Breast epithelium (tissue), 3 donors: Measurements from ENCODE around the gene ALX4.

ENCODE experiments used
- POLR2A ChIP-seq: fragments of 450-650 bp; IDR thresholded peaks from one replicate; pipeline ENCODE4 v1.6.1; 2016; ENCODE audit warnings: antibody characterized with exemption, mild to moderate bottlenecking, moderate library complexity
- POLR2AphosphoS5 ChIP-seq, 3 donors: sonication (generic); formaldehyde crosslinking; IDR thresholded peaks; one replicate each; pipeline ENCODE4 v1.6.1; 2017; ENCODE audit warnings: antibody characterized with exemption in 3 of 3
- TF ChIP-seq, protein P1 (sequence below), 3 donors: fragments of 450-650 bp; IDR thresholded peaks; one replicate each; pipeline ENCODE4 v1.5.1; 2016 to 2017; ENCODE audit warnings: antibody characterized with exemption in 3 of 3, mild to moderate bottlenecking in 3 of 3, moderate library complexity in 3 of 3

DNA sequence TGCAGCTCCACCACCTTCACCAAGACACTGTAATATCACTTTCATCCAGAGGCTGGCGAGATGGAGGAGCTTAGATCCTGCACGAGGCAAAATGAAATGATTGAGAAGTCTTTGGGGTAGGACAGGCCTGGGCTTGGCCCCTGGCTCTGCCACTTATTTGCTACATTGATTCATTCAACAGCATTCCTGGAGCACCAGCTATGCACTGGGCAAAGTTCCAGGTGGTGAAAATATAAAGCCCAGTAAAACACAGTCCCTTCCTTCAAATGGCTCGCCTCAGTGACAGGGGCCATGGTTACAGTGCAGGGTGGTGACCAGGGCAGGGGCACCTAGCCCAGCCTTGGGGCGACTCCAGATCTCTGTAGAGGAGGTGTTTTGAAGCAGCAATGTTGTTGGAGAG lies 19.7 kb downstream of the ALX4 start:
- TF ChIP-seq, protein P1, sequence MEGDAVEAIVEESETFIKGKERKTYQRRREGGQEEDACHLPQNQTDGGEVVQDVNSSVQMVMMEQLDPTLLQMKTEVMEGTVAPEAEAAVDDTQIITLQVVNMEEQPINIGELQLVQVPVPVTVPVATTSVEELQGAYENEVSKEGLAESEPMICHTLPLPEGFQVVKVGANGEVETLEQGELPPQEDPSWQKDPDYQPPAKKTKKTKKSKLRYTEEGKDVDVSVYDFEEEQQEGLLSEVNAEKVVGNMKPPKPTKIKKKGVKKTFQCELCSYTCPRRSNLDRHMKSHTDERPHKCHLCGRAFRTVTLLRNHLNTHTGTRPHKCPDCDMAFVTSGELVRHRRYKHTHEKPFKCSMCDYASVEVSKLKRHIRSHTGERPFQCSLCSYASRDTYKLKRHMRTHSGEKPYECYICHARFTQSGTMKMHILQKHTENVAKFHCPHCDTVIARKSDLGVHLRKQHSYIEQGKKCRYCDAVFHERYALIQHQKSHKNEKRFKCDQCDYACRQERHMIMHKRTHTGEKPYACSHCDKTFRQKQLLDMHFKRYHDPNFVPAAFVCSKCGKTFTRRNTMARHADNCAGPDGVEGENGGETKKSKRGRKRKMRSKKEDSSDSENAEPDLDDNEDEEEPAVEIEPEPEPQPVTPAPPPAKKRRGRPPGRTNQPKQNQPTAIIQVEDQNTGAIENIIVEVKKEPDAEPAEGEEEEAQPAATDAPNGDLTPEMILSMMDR (IDR thresholded peaks at IDR 0.05): no peak
- TF ChIP-seq POLR2AphosphoS5 (IDR thresholded peaks at IDR 0.05) (no peak), POLR2A (no peak)
